Measurements from ENCODE around the gene NEUROD6.

NEUROD6 gene

DNA sequence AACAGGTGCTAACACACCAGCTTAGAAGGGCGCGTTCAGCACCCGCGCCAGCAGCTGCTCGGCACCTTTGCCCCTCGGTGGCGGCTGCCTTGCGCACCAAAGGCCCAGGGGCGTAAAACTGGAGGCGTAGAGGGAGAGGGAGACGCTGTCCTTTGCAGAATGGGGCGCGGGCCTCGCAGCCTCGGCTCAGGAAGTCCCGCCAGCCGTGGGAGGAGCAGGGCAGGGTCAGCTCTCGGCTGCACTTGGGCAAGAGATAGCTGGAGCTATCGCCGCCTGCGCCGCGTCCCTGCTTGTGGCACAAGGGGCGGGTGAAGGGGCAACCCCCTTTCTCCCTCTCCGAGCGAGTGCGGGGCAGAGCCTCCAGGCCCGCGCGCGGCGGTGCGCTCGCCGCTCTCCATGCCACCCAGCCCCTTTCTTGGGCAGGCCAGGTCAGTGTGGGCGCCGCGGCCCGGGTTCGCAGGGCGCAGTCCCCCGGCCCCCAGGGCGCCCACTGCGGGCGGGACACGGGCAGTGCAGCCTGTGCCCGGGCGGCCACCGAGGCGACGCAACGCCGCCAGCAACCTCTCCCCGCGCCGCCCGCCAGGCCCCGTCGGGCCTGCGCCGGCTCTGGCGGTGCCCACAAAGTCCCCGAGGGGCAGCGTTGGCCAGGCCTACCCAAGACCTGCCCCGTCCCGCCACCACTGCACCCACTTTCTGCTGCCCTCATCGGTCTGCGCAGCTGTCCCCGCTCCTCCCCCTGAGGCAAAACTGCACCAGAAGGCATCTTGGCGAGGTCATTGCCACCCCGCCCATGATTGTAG, 4.1 kb downstream of the NEUROD6 start:
- no peak for DNase-seq
- in situ Hi-C loops (cut with MboI; ENCODE audit: low pct_unique_long_range_greater_than_20kb, low sequenced_read_pairs), result no loop called here

- in situ Hi-C loops (cut with MboI; ENCODE audit: low pct_unique_long_range_greater_than_20kb, low sequenced_read_pairs), result no loop called here
- no peak for DNase-seq
Measured at GRCh38 chr7:31335884-31336201, 4.7 kb downstream of the NEUROD6 start.

GRCh38 chr7:31335161-31335856, 5.2 kb downstream of the NEUROD6 start:
- in situ Hi-C loops (cut with MboI; ENCODE audit: low pct_unique_long_range_greater_than_20kb, low sequenced_read_pairs), result no loop called here
- DNase-seq, result no peak

DNA sequence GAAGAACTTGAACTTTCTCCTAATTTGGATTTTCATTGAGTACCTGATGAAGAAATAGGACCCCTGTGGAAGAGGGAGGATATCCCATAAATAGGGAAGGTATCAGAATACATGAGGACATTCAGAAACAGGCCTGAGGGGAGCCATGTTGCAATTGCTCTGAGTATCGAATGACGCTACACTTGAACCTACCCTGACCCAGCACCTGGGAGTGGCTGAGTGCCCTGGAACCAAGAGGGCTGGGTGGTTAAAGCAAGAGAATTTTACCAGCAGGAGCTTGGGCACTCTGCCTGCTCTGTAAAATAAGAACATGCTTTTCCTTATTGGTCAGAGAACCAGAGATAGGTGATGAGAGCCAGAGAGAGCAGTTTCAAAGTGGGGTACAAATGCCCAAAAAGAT, 7.2 kb downstream of the NEUROD6 start:
- in situ Hi-C loops (cut with MboI; ENCODE audit: low pct_unique_long_range_greater_than_20kb, low sequenced_read_pairs), result no loop called here
- DNase-seq, result no peak

- in situ Hi-C loops (cut with MboI; ENCODE audit: low pct_unique_long_range_greater_than_20kb, low sequenced_read_pairs), result no loop called here
- DNase-seq, result no peak
Measured at GRCh38 chr7:31327071-31327470, 13.5 kb downstream of the NEUROD6 start.

DNA sequence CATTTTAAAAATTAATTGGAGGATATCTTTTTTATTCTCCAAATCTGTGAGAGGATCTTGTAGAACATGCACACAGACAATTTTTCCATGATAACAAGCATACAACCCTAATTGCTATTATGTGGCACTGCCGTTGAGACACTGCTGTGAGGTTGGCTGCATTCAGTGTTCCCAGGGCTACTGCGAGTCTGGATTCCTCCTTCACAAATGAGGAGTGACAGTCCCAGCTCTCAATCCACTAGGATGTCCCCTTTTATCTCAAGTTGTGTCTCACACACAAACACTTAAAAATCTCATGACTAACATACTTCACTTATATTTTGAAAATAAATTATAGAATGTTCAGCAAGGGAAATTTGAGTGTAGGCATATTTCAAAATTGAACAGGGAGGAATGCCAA, 14.1 kb downstream of the NEUROD6 start:
- DNase-seq, result no peak
- in situ Hi-C loops (cut with MboI; ENCODE audit: low pct_unique_long_range_greater_than_20kb, low sequenced_read_pairs), result no loop called here

DNA sequence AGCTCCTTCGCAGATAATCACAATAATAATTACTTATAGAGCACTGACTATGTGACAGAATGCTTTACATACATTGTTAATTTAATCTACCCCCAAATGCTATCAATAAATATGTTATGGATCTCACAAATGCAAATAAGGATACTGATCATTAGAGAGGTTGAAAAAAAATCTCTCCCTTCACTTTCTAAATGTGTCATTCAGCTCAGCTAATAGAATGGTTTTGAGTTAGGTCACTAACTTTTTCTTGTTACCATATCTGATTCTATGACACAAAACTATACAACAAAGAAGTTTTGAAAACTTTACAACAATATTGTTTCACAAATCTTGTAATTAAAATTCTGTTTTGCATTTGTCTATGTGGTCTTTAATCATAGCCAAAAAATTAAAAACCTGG, 17.4 kb downstream of the NEUROD6 start:
- no peak for DNase-seq
- in situ Hi-C loops (cut with MboI; ENCODE audit: low pct_unique_long_range_greater_than_20kb, low sequenced_read_pairs), result no loop called here

- no peak for DNase-seq
- in situ Hi-C loops (cut with MboI; ENCODE audit: low pct_unique_long_range_greater_than_20kb, low sequenced_read_pairs), result no loop called here
Measured at GRCh38 chr7:31320675-31321074, 19.9 kb downstream of the NEUROD6 start.

- in situ Hi-C loops (cut with MboI; ENCODE audit: low pct_unique_long_range_greater_than_20kb, low sequenced_read_pairs), result no loop called here
- DNase-seq, result no peak
Measured at GRCh38 chr7:31318313-31318712, 22.2 kb downstream of the NEUROD6 start.

- DNase-seq, result no peak
- in situ Hi-C loops (cut with MboI; ENCODE audit: low pct_unique_long_range_greater_than_20kb, low sequenced_read_pairs), result no loop called here
Measured at GRCh38 chr7:31316876-31317275, 23.6 kb downstream of the NEUROD6 start.

- no peak for DNase-seq
- in situ Hi-C loops (cut with MboI; ENCODE audit: low pct_unique_long_range_greater_than_20kb, low sequenced_read_pairs), result no loop called here
Measured at GRCh38 chr7:31315758-31316157, 24.8 kb downstream of the NEUROD6 start.

DNA sequence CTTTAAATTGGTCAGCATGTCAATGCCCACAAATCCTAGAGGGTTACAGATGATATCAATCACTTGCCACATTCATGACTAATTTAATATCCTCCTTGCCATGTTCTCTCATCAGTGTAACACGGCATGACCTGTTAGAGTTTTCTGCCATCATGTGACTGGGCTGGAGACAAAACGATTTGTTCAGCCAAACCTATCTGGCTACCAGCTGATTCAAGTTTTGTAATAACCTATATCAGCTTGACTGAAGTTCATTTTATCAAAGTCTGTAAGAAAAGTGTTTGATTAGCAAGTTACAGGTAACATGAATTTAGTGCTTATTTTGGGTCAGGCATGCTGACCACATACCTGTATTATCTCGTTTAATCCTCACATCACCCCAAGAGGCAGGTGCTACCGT, 25.7 kb downstream of the NEUROD6 start:
- no peak for DNase-seq
- in situ Hi-C loops (cut with MboI; ENCODE audit: low pct_unique_long_range_greater_than_20kb, low sequenced_read_pairs), result no loop called here

DNA sequence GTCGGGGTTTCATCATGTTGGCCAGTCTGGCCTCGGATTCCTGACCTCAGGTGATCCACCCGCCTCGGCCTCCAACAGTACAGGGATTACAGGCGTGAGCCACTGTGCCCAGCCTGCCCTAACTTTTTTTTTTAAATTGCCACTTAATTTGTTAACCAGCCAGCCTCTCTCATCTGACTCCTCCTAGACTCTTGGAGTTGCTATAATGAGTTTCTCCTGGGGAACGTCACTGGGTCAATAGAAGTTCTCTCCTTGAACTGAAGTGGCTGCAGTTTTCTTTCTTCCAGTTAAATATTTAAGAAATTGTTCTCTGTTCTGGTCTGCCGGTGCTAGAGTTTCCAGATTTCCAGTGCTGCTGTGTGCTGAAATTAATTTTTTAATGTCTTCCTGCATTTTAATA, 27.6 kb downstream of the NEUROD6 start:
- no peak for DNase-seq
- in situ Hi-C loops (cut with MboI; ENCODE audit: low pct_unique_long_range_greater_than_20kb, low sequenced_read_pairs), result no loop called here

DNA sequence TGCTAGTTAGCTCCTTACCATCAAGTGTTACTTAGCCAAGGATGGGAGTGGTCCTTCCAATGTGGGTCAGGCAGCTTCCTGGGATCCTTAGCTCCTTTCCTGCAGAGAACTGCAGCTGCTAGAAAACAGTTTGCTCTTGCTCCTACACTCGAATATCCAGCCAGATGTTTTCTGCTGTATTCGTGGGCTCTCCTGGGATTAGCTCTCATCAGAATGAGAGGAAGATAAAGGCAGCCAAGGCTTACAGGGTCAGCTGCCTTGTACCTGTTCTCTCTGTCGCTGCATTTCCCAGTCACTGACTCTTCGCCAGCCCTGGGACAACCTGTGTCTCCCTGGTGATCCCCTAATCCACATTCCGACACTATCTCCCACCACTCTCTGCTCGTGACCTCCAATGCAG, 29.0 kb downstream of the NEUROD6 start:
- no peak for DNase-seq
- in situ Hi-C loops (cut with MboI; ENCODE audit: low pct_unique_long_range_greater_than_20kb, low sequenced_read_pairs), result no loop called here

DNA sequence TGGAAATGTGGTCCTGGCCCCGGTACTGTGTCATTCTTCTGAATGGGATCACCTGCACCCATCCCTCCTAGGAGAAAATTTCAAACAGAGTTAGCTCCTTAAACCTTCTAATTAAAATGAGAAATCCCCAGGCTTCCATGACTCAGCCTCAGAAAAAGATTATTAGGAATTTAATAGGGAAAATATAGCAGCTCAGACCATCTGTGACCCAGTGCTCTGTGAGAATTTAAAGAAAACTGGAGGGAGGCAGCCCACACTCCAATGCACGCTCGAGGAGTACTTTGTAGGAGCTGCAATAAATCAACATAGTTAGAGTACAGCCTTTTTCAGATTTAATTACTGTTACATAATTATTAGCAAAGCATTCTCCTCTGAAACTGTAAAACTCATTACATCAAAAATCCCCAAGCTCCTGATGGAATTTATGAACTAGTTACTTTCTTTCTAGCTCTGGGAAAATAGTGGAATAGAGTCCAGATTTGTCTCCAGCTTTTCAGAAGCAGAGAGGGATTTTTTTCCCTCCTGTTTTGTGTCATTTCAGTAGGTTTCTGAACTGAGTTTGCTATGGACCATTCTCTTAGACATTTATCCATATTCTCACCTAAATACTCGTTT, 30.1 kb downstream of the NEUROD6 start:
- in situ Hi-C loops (cut with MboI; ENCODE audit: low pct_unique_long_range_greater_than_20kb, low sequenced_read_pairs), result no loop called here
- no peak for DNase-seq

DNA sequence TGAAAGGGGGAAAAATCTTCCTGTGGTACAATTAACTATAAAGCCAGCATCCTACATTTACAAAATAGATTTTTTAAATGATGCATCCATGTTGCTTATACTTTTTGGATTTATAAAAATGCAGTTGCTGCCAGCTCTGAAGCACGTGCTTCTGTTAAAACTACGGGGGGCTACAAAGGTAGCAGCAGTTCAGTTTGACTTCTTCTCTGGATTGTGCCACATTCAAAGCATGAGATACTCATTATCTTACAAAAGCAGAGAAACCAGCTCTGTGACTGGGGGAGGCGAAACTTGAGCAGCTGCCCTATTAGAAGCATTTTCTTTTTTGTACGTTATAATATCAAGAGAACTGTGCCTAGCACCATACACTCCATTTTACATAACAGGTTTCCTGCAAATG, 31.1 kb downstream of the NEUROD6 start:
- in situ Hi-C loops (cut with MboI; ENCODE audit: low pct_unique_long_range_greater_than_20kb, low sequenced_read_pairs), result no loop called here
- DNase-seq, result no peak

- no peak for DNase-seq
- in situ Hi-C loops (cut with MboI; ENCODE audit: low pct_unique_long_range_greater_than_20kb, low sequenced_read_pairs), result no loop called here
Measured at GRCh38 chr7:31308652-31309051, 31.9 kb downstream of the NEUROD6 start.

- DNase-seq, result no peak
- in situ Hi-C loops (cut with MboI; ENCODE audit: low pct_unique_long_range_greater_than_20kb, low sequenced_read_pairs), result no loop called here
Measured at GRCh38 chr7:31307972-31308371, 32.6 kb downstream of the NEUROD6 start.

DNA sequence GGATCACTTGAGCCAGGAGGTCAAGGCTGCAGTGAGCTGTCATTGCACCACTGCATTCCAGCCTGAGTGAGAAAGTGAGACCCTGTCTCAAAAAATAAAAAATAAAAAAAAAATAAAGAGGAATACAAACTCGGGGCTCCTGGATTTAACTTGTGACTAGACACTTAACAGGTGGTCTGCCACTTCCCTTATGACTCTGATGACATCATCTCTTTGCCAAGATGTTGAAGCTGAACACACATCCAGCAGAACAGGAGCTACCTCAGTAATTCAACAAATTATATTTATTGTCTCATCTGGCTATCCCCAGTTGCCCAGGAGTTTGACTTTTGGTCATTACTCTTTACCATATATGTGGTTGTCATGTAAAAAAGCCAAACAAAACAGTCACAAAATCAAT, 35.3 kb downstream of the NEUROD6 start:
- in situ Hi-C loops (cut with MboI; ENCODE audit: low pct_unique_long_range_greater_than_20kb, low sequenced_read_pairs), result no loop called here
- no peak for DNase-seq

- DNase-seq, result no peak
- in situ Hi-C loops (cut with MboI; ENCODE audit: low pct_unique_long_range_greater_than_20kb, low sequenced_read_pairs), result no loop called here
Measured at GRCh38 chr7:31304446-31304845, 36.1 kb downstream of the NEUROD6 start.

DNA sequence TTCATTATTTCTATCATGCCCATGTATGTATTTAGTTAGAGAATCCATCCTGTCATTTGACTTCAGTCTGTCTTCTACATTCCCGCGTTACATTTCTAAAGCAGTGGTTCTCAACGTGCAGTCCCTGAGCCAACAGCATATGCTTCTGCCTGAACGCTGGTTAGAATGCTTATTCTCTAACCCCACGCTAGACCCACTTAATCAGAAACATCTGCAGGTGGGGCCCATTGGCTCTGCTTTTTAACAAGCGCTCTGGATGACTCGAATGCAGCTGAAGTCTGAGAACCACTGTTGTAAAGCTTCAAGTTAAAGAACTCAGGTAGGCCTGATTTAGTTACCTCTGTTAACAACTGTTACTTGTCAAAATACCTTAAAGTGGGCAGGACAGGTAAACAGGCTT, 38.2 kb downstream of the NEUROD6 start:
- in situ Hi-C loops (cut with MboI; ENCODE audit: low pct_unique_long_range_greater_than_20kb, low sequenced_read_pairs), result no loop called here
- DNase-seq, result no peak

Measured in KBM-7 (cell line).